ENCODE data around the gene FAF1.

Gene FAF1

DNA sequence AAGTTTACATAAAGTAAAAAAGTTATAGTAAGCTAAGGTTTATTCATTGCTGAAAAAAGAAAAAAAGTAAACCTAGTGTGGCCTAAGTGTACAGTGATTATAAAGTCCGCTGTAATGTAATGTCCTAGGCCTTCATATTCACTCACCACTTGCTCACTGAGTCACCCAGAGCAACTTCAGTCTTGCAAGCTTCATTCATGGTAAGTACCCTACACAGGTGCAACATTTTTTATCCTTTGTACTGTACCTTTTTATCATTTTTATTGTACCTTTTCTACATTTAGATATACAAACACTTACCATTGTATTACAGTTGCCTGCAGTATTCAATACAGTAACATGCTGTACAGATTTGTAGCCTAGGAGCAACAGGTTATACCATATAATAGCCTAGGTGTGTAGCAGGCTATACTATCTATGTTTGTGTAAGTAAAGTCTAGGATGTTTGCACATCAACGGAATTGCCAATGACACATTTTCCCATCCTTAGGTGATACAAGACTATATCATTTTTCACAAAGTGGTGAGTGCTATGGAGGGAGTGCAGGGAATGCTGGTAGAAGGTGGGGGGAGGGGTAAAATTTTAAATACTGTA lies 478.8 kb downstream of the FAF1 start:
- TF ChIP-seq, protein P1, sequence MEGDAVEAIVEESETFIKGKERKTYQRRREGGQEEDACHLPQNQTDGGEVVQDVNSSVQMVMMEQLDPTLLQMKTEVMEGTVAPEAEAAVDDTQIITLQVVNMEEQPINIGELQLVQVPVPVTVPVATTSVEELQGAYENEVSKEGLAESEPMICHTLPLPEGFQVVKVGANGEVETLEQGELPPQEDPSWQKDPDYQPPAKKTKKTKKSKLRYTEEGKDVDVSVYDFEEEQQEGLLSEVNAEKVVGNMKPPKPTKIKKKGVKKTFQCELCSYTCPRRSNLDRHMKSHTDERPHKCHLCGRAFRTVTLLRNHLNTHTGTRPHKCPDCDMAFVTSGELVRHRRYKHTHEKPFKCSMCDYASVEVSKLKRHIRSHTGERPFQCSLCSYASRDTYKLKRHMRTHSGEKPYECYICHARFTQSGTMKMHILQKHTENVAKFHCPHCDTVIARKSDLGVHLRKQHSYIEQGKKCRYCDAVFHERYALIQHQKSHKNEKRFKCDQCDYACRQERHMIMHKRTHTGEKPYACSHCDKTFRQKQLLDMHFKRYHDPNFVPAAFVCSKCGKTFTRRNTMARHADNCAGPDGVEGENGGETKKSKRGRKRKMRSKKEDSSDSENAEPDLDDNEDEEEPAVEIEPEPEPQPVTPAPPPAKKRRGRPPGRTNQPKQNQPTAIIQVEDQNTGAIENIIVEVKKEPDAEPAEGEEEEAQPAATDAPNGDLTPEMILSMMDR (IDR thresholded peaks at IDR 0.05; ENCODE audit: insufficient read depth, low read length, missing control alignments) = no peak
- no peak overlapping the region for H3K4me3 ChIP-seq (ENCODE audit: low read depth, low read length)
- DNase-seq (ENCODE audit: low read depth, low spot score) = no peak
- POLR2A ChIA-PET = no interaction called here
- CTCF ChIA-PET = no interaction called here

DNA sequence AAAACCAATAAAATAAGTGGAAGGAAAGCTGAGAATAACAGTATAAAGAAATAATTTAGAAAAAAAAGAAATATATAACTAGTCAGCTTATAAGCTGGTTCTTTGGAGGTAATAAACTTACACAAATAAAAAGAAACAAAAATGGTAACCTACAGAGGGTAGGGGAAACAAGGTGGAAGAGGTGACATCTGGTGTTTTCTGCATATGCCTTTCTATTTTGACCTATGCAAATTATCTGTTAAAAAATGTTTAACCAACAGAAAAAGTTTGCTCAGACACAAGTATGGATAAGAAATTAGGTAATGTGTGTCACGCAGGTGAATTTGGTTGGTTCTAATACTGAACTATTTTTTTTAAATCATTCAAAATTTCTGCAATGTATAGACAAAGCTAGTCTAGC lies 483.3 kb downstream of the FAF1 start:
- no peak overlapping the region for H3K4me3 ChIP-seq (ENCODE audit: low read depth, low read length)
- ChIA-PET POLR2A (no interaction called here), CTCF (no interaction called here)
- TF ChIP-seq, protein P1 (IDR thresholded peaks at IDR 0.05; ENCODE audit: insufficient read depth, low read length, missing control alignments) = no peak
- DNase-seq (ENCODE audit: low read depth, low spot score) = no peak

DNA sequence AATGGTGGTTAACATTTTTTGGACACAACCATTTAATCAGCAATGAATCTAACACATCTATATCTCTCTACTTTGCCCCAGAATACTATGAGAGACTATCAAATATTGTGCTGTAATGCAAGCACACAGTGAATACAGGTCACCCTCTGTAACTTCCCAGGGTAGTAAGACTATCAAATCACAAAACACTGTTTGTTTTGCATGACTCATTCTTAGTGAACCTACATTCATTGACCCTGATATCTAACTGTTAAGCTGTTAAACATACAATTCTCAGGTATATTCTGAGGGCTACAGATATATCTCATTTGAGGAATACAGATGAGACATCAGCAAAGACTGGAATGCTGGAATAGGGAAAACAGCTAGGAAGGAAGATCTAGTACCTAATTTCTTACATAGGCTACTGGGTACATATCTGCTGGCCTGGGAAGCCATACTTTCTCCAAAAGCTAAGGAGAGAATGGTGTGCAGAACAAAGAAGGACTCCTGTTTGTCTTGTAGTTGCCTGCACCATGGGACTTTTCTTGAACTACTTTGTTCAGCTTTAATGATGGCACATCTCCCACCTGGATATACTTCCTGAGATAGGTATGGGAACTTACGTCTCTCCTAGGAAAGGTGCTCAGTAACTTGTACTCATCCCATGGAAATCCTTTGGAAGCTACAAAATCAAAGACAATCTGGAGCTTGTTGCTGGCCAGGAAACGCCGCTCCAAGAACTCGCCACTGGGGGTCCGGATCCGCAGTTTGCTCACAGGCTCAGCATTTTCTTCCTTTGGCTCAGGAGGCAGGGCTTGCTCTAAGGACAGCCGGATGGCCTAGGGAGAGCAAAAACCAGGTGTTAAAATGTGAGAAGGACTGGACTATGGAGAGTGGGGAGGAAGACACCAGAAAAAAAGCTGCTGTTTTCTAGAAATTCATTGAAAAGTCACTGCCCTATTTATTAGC lies 484.9 kb downstream of the FAF1 start:
- DNase-seq (ENCODE audit: low read depth, low spot score) = no peak
- H3K4me3 ChIP-seq (ENCODE audit: low read depth, low read length) = no peak overlapping the region
- ChIA-PET POLR2A (no interaction called here), CTCF (interaction anchor here (1.1 kb wide), 1 partner anchor 12 kb away, joined by 4 read pairs; no protein-coding TSS in a partner anchor)
- TF ChIP-seq, protein P1 (IDR thresholded peaks at IDR 0.05; ENCODE audit: insufficient read depth, low read length, missing control alignments) = no peak

DNA sequence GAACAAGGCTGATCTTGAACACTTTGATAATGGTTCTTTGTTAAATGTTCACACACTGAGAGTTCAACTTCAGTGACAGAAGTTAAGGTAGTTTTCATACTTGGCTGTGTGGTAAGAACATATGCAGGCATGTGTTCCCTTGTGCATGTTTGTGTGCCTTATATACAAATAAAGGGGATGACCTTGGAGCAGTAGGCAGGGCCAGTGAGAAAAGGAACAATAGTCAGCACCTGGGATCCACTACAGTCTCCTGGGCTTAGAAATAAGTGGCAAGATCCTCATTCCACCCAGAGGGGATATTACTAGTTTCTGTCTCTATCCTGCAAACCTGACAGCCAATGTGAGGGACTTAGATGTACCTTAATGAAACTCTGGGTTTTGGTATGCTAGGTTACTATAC lies 486.6 kb downstream of the FAF1 start:
- ChIA-PET POLR2A (no interaction called here), CTCF (no interaction called here)
- no peak for DNase-seq (ENCODE audit: low read depth, low spot score)
- TF ChIP-seq, protein P1 (IDR thresholded peaks at IDR 0.05; ENCODE audit: insufficient read depth, low read length, missing control alignments) = no peak
- no peak overlapping the region for H3K4me3 ChIP-seq (ENCODE audit: low read depth, low read length)

DNA sequence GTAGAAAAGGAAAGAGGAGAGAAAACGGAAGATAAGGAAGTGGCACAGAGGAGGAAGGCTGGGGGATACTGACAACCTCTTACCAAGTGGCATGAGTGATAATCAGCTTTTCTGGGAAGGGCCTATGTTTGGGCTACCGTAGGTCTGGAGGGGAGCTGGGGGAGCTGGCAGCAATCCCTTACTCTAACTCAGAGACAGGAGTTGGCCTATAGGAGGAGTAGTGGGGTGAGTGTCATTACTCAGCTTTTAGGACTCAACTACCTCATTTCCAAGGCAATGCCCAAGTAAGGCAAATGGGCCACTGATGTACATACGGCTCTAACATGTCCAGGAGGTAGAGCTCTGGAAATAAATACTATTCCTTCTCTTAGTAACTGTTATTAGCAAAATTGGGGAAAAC lies 488.1 kb downstream of the FAF1 start:
- H3K4me3 ChIP-seq (ENCODE audit: low read depth, low read length) = no peak overlapping the region
- ChIA-PET POLR2A (no interaction called here), CTCF (no interaction called here)
- TF ChIP-seq, protein P1 (IDR thresholded peaks at IDR 0.05; ENCODE audit: insufficient read depth, low read length, missing control alignments) = no peak
- DNase-seq (ENCODE audit: low read depth, low spot score) = no peak

DNA sequence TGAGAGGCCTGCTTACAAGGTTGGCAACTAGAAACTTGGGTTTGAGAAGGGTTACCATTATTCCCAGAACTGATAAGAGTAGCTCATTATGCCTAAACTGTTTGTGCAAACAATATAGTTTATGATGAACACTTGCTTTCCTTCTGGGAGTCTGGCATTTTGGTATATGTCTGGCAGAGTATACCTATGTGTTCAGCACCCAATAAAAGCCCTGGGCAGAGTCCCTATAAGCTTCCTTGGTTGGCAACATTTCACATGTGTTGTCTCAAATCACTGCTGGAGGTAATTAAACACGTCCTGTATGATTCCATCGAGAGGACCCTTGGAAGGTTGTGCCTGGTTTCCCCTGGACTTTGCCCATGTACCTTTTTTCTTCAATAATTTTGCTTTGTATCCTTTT lies 497.1 kb downstream of the FAF1 start:
- no peak for DNase-seq (ENCODE audit: low read depth, low spot score)
- ChIA-PET POLR2A (no interaction called here), CTCF (no interaction called here)
- no peak overlapping the region for H3K4me3 ChIP-seq (ENCODE audit: low read depth, low read length)
- TF ChIP-seq, protein P1 (IDR thresholded peaks at IDR 0.05; ENCODE audit: insufficient read depth, low read length, missing control alignments) = no peak
